HepG2 (cell line): Measurements from ENCODE around the gene TTLL12. TPM values are rescaled to one million over a fixed set of nuclear protein-coding genes. Genes with fewer than 3 reads are reported as not detected.

Experiments
- ATAC-seq: fragments of 200-7000 bp; cut with Tn5 transposase; 3 replicates; pipeline ENCODE4 v1.9.1; 2020; ENCODE audit warnings: mild to moderate bottlenecking, moderate library complexity
- BruUV-seq: library from RNA; stranded (reverse); fragments of 400-500 nt; replicated peaks from 2 replicates; lab custom pipeline; 2021; lab: Mats Ljungman, UMichigan
- CTCF ChIA-PET: fragments of 300-600 bp; formaldehyde crosslinking; extraction: SDS; loops from one replicate; lab custom pipeline; 2021; ENCODE audit warnings: low total read pairs, inconsistent platforms, low intra/inter-chr PET ratio; lab: Yijun Ruan, JAX
- POLR2A ChIA-PET: fragments of 350-600 bp; sonication (Branson Sonifier 250); formaldehyde crosslinking; loops from one replicate; lab custom pipeline; 2020; ENCODE audit warnings: antibody characterized with exemption, inconsistent platforms; lab: Yijun Ruan, JAX
- DNase-seq: peaks from one replicate; pipeline ENCODE4 v3.0.0-alpha.2; 2015; ENCODE audit warnings: low spot score
- FAIRE-seq: peaks from 3 replicates; lab custom pipeline; 2011; peaks lifted over from hg19 to GRCh38; lab: Jason Lieb, UNC
- H2AFZ ChIP-seq: one replicate; pipeline ENCODE4 v1.6.1; 2011; ENCODE audit warnings: low read length, inconsistent platforms
- H3K27ac ChIP-seq: fragments of 300-600 bp; 3 replicates; pipeline ENCODE4 v1.8.0; 2011; ENCODE audit warnings: mixed run types, mild to moderate bottlenecking, mixed read lengths, low read length, inconsistent platforms; ENCODE audit not compliant: insufficient read depth; ENCODE audit errors: extremely low read length
- H3K27me3 ChIP-seq, 2 experiments: fragments of 200-600 bp in 1 of 2; 2 replicates in 1 of 2; 3 replicates in 1 of 2; pipeline versions ENCODE4 v1.6.0 to v1.8.0; 2011; ENCODE audit warnings: low read length in 2 of 2, mild to moderate bottlenecking in 2 of 2, moderate library complexity in 2 of 2, inconsistent platforms in 1 of 2; ENCODE audit not compliant: insufficient read depth in 2 of 2, control insufficient read depth in 1 of 2
- H3K36me3 ChIP-seq, 2 experiments: fragments of 200-600 bp in 1 of 2; replicated peaks in 1 of 2; 2 replicates in 1 of 2; 3 replicates in 1 of 2; pipeline versions ENCODE4 v1.5.1 to v1.8.0; 2011; ENCODE audit warnings: low read length in 2 of 2, inconsistent platforms in 1 of 2; ENCODE audit not compliant: insufficient read depth in 2 of 2, control insufficient read depth in 1 of 2
- H3K4me1 ChIP-seq: 2 replicates; pipeline ENCODE4 v1.5.1; 2012; ENCODE audit warnings: low read length, inconsistent platforms; ENCODE audit not compliant: insufficient read depth
- H3K4me2 ChIP-seq: 2 replicates; pipeline ENCODE4 v1.6.0; 2011; ENCODE audit warnings: low read depth, low read length, inconsistent platforms
- H3K4me3 ChIP-seq, 3 experiments: fragments of 200-600 bp in 1 of 3; sonication (generic), shearing (Covaris generic) in 1 of 3; replicated peaks in 1 of 3; 2 replicates each; pipeline ENCODE4 v1.5.1; 2011 to 2016; ENCODE audit warnings: low read length in 3 of 3, inconsistent platforms in 2 of 3, low read depth in 2 of 3, mild to moderate bottlenecking in 2 of 3, control low read depth in 1 of 3, mixed read lengths in 1 of 3; ENCODE audit not compliant: insufficient read depth in 1 of 3
- H3K79me2 ChIP-seq: one replicate; pipeline ENCODE4 v1.6.1; 2011; ENCODE audit warnings: low read length, inconsistent platforms; ENCODE audit not compliant: insufficient read depth
- H3K9ac ChIP-seq: 2 replicates; pipeline ENCODE4 v1.6.0; 2011; ENCODE audit warnings: mild to moderate bottlenecking, low read depth, low read length, inconsistent platforms; ENCODE audit not compliant: insufficient read depth
- H3K9me3 ChIP-seq: 2 replicates; pipeline ENCODE4 v1.5.1; 2012; ENCODE audit warnings: mild to moderate bottlenecking, low read length
- H4K20me1 ChIP-seq: 2 replicates; pipeline ENCODE4 v1.6.0; 2011; ENCODE audit warnings: inconsistent platforms, mild to moderate bottlenecking, low read length, moderate library complexity; ENCODE audit not compliant: insufficient read depth
- GATA4 ChIP-seq: sonication (generic); IDR thresholded peaks from 2 replicates; pipeline ENCODE4 v1.6.1; 2016; ENCODE audit warnings: antibody characterized with exemption, low read depth, borderline replicate concordance
- GATAD2A ChIP-seq: IDR thresholded peaks from 2 replicates; pipeline ENCODE4 v1.6.1; 2016
- KLF12 ChIP-seq: sonication (generic); formaldehyde crosslinking; IDR thresholded peaks from 2 replicates; pipeline ENCODE4 v1.4.0; 2020; ENCODE audit warnings: missing genetic modification reagents, borderline replicate concordance
- MXI1 ChIP-seq: IDR thresholded peaks from 3 replicates; pipeline ENCODE4 v1.6.1; 2012; ENCODE audit warnings: low read depth, low read length, inconsistent platforms, borderline replicate concordance
- PTBP1 ChIP-seq: fragments of 200-400 bp; formaldehyde crosslinking; IDR thresholded peaks from 2 replicates; pipeline ENCODE4 v1.6.1; 2018; ENCODE audit warnings: low read length, low read depth; ENCODE audit not compliant: poor library complexity, severe bottlenecking
- RXRB ChIP-seq: IDR thresholded peaks from 2 replicates; pipeline ENCODE4 v1.6.1; 2016; ENCODE audit warnings: borderline replicate concordance, missing genetic modification reagents, missing compliant biosample characterization
- ZFYVE20 ChIP-seq: sonication (generic); formaldehyde crosslinking; IDR thresholded peaks from 2 replicates; pipeline ENCODE4 v1.8.0; 2023; ENCODE audit warnings: low read depth, mild to moderate bottlenecking, moderate library complexity, missing genetic modification reagents, borderline replicate concordance
- WGBS: methylation state at CpG from one replicate; pipeline ENCODE4 v1.1.6; 2017; ENCODE audit warnings: low lambda C conversion rate; 5-methylcytosine and 5-hydroxymethylcytosine counted together
- in situ Hi-C: cut with HindIII; loops from 2 replicates; pipeline ENCODE4 v1.10.0; 2017; ENCODE audit warnings: low pct_unique_long_range_greater_than_20kb; ENCODE audit not compliant: extremely low pct_ligation_motif_present
- intact Hi-C: fragments of 100-400 bp; cut with micrococcal nuclease; formaldehyde crosslinking; loops from one replicate; pipeline ENCODE4 v1.10.0; 2022; ENCODE audit not compliant: unreplicated experiment
- polyA plus RNA-seq, 8 experiments: library from polyadenylated mRNA; depleted of rRNA in 3 of 8; stranded (reverse) in 7 of 8; unstranded in 1 of 8; fragments of >200 nt; fragmentation: Illumina TruSeq in 4 of 8; extraction: Trizol in 4 of 8; gene quantifications; 2 replicates each; pipeline versions ENCODE4 v1.2.1 to v1.2.3, GENCODE V29; 2011 to 2016; ENCODE audit warnings: low read depth in 4 of 8, missing spikeins in 1 of 8, mixed read lengths in 1 of 8; ENCODE audit not compliant: insufficient read depth in 1 of 8
- total RNA-seq, 5 experiments: library from RNA; depleted of rRNA; stranded (reverse); fragments of >200 nt; fragmentation: Illumina TruSeq; extraction: Trizol; gene quantifications; 2 replicates each; pipeline ENCODE4 v1.2.3, GENCODE V29; 2016; ENCODE audit warnings: low read depth in 1 of 5
- TF ChIP-seq, protein P1 (sequence below): sonication (generic); formaldehyde crosslinking; IDR thresholded peaks from 2 replicates; pipeline ENCODE4 v1.4.0; 2020; ENCODE audit warnings: mild to moderate bottlenecking, missing genetic modification reagents
- TF ChIP-seq, protein P2 (sequence below): sonication (generic); formaldehyde crosslinking; IDR thresholded peaks from 2 replicates; pipeline ENCODE4 v1.5.0; 2020; ENCODE audit warnings: mild to moderate bottlenecking, missing genetic modification reagents, borderline replicate concordance
- TF ChIP-seq, protein P3 (sequence below): sonication (generic); formaldehyde crosslinking; IDR thresholded peaks from 2 replicates; pipeline ENCODE4 v1.8.1; 2023; ENCODE audit warnings: mild to moderate bottlenecking, moderate library complexity, missing genetic modification reagents

Gene TTLL12
- total and polyA plus RNA-seq, 2 of the 13 experiments (the other 11 are each of a cell fraction or from before 2014, with no cell fraction given) = 11.9 to 38.1 TPM

DNA sequence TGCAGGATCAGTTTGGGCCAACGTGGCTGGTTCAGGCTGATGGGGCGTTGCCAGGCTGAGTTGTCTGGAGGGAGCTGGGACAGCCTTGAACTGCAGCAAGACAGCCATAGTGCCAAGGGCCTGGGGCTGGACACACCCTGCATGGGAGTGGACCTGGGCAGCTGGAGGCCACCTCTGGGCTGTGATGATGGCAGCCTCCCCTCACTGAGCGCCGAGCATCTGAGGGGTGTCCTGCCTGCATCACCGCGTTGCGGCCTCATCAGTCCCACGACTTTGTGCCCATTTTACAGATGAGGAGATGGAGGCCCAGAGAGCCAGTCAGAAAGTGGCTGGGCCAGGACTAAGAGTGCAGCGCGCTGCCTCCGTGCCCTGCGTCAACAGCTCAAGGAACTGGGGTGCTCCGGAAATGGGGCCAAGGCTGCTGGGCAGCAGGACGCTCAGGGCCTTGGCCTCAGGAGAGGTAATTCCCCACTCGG is 36.2 kb downstream of the TTLL12 start (continued):
- TF ChIP-seq ZFYVE20 (CRISPR knock-in tag) (no peak), GATAD2A (CRISPR knock-in tag) (no peak), KLF12 (no peak)

DNA sequence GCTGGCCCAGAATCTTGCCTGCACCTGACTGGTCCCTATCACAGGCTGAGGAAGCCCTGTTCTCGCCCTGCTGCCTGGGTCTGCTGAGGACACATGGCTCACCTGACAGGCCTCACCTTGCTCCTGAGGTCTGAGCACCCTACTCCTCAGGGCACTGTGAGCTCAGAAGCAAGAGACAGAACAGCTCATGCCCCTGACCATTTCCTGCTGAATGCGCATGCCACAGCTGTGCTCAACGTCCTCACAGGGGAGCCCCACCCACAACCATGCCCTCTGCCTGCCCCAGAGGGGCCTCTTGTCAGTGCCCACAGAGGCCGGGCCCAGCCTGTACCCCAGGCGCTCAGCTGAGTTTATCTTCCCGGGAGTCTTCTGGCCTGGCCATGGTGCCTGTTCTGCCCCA is 38.4 kb downstream of the TTLL12 start:
- FAIRE-seq = no peak
- BruUV-seq = no TSS peak
- Histone ChIP-seq H3K4me3 (no peak overlapping the region), H3K9ac (no peak overlapping the region), H3K36me3 (no peaks in the 10 kb centered on the region), H3K4me2 (no peak overlapping the region), H2AFZ (no peak overlapping the region), H3K9me3 (no peaks in the 10 kb centered on the region), H3K4me1 (peaks cover 24% of the 10 kb centered on the region), H3K27ac (no peak overlapping the region), H3K27me3 (peaks cover 6 to 30% of the 10 kb centered on the region in 2 experiments; a peak in 3 of 5 replicates), H4K20me1 (no peaks in the 10 kb centered on the region), H3K79me2 (no peaks in the 10 kb centered on the region)
- no peak; the same call in 2 of the 3 replicates for ATAC-seq
- intact Hi-C loops = no loop called here
- ChIA-PET POLR2A (interaction anchor here (0.7 kb wide), 1 partner anchor 39 kb away, joined by 3 read pairs; no protein-coding TSS in a partner anchor), CTCF (no interaction called here)
- in situ Hi-C loops = no loop called here
- no peak for DNase-seq
- TF ChIP-seq, protein P1, sequence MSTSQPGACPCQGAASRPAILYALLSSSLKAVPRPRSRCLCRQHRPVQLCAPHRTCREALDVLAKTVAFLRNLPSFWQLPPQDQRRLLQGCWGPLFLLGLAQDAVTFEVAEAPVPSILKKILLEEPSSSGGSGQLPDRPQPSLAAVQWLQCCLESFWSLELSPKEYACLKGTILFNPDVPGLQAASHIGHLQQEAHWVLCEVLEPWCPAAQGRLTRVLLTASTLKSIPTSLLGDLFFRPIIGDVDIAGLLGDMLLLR (CRISPR knock-in tag) = no peak
- no peak for TF ChIP-seq MXI1
- 14% methylated on average over 5 of the region's 6 CpGs for WGBS

DNA sequence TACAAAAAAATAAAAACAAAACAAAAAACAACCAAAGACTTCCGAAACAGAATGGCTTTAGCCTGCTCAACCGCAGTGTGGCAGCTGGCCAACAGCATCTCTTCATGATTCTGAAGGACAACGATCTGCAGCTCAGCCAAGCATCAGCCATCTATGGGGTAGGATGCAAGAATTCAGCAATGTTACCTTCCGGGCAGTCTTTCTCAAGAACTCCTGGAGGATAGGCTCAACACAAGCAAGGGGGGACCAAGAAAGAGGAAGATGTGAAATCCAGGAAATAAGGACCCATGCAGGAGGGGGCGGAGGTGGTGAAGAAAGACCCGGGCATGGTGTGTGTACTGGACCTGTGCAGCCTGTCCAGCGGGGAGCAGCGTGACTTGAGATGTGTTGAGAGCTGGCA is 39.1 kb downstream of the TTLL12 start:
- no peaks in the 10 kb centered on the region for H3K36me3 ChIP-seq
- no peaks in the 10 kb centered on the region for H3K9me3 ChIP-seq
- no peak overlapping the region for H3K27ac ChIP-seq
- no peak for DNase-seq
- no peak for FAIRE-seq
- peaks cover 6 to 30% of the 10 kb centered on the region in 2 experiments; a peak in 3 of 5 replicates for H3K27me3 ChIP-seq
- 26% methylated on average over 8 of the region's 8 CpGs for WGBS
- no peak overlapping the region for H3K4me2 ChIP-seq
- no peaks in the 10 kb centered on the region for H4K20me1 ChIP-seq
- H3K9ac ChIP-seq = no peak overlapping the region
- no peaks in the 10 kb centered on the region for H3K79me2 ChIP-seq
- ChIA-PET CTCF (no interaction called here), POLR2A (no interaction called here)
- BruUV-seq = no TSS peak
- no peak overlapping the region for H2AFZ ChIP-seq
- ATAC-seq = no peak
- H3K4me3 ChIP-seq = no peak overlapping the region
- H3K4me1 ChIP-seq = peaks cover 24% of the 10 kb centered on the region
- intact Hi-C loops = no loop called here
- in situ Hi-C loops = no loop called here
- TF ChIP-seq GATA4 (no peak), PTBP1 (no peak), RXRB (CRISPR knock-in tag) (no peak)
- TF ChIP-seq, protein P2, sequence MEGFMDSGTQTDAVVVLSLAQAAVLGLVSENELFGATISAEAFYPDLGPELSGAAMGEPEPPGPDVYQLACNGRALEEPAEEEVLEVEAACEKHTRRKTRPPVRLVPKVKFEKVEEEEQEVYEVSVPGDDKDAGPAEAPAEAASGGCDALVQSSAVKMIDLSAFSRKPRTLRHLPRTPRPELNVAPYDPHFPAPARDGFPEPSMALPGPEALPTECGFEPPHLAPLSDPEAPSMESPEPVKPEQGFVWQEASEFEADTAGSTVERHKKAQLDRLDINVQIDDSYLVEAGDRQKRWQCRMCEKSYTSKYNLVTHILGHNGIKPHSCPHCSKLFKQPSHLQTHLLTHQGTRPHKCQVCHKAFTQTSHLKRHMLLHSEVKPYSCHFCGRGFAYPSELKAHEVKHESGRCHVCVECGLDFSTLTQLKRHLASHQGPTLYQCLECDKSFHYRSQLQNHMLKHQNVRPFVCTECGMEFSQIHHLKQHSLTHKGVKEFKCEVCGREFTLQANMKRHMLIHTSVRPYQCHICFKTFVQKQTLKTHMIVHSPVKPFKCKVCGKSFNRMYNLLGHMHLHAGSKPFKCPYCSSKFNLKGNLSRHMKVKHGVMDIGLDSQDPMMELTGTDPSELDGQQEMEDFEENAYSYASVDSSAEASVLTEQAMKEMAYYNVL (CRISPR knock-in tag) = no peak
- TF ChIP-seq, protein P3, sequence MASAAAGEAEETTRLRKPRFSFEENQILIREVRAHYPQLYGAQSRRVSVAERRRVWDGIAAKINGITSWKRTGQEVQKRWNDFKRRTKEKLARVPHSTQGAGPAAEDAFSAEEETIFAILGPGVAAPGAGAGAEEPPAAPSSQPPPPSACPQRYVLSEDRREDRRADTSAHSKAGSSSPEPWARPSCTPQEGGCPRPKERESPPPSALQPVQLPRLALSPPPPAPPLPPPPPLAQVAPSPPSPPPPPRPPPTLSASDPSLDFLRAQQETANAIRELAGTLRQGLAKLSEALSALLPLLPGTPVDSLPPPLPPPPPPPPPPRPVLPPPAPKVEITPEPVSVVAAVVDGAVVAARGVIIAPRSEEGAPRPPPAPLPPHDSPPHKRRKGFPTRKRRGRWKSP = no peak
